IMR-90 (cell line): ENCODE results near the gene MAN2A2.

Source experiments
- BHLHE40 ChIP-seq: fragments of 150-350 bp; IDR thresholded peaks from 2 replicates; pipeline ENCODE4 v1.6.1; 2016; ENCODE audit warnings: mild to moderate bottlenecking, low read depth, low read length
- CTCF ChIP-seq: conservative IDR thresholded peaks from 2 replicates; pipeline ENCODE4 v1.5.1; 2012; ENCODE audit warnings: mild to moderate bottlenecking, low read depth, low read length, improper control_type of control experiment
- MXI1 ChIP-seq: IDR thresholded peaks from 2 replicates; pipeline ENCODE4 v1.6.1; 2012; ENCODE audit warnings: low read depth, mild to moderate bottlenecking, low read length, moderate library complexity, borderline replicate concordance
- POLR2A ChIP-seq: IDR thresholded peaks from 2 replicates; pipeline ENCODE4 v1.6.1; 2012; ENCODE audit warnings: mild to moderate bottlenecking, low read depth, low read length
- RAD21 ChIP-seq: IDR thresholded peaks from 2 replicates; pipeline ENCODE4 v1.6.1; 2012; ENCODE audit warnings: low read length, improper control_type of control experiment
- RFX5 ChIP-seq: IDR thresholded peaks from 2 replicates; pipeline ENCODE4 v1.8.0; 2012; ENCODE audit warnings: low read depth, mild to moderate bottlenecking, low read length, moderate library complexity

GRCh38 chr15:90890839-90891238, 12.3 kb upstream of the MAN2A2 start:
- TF ChIP-seq BHLHE40: no peak
- TF ChIP-seq POLR2A: no peak
- TF ChIP-seq RFX5: no peak
- no peak for TF ChIP-seq CTCF
- TF ChIP-seq MXI1: no peak
- TF ChIP-seq RAD21: no peak
